ENCODE results near the gene MOCS1.

GRCh38 chr6:39876826-39877225 is 57.4 kb downstream of the MOCS1 start:
- TF ChIP-seq CTCF (IDR thresholded peaks at IDR 0.05), result no peak
- no peak for TF ChIP-seq POLR2A (IDR thresholded peaks at IDR 0.05)
